ENCODE results near the gene ZYG11A. TPM values are rescaled to one million over a fixed set of nuclear protein-coding genes. Genes with fewer than 3 reads are reported as not detected.

Gene ZYG11A

DNA sequence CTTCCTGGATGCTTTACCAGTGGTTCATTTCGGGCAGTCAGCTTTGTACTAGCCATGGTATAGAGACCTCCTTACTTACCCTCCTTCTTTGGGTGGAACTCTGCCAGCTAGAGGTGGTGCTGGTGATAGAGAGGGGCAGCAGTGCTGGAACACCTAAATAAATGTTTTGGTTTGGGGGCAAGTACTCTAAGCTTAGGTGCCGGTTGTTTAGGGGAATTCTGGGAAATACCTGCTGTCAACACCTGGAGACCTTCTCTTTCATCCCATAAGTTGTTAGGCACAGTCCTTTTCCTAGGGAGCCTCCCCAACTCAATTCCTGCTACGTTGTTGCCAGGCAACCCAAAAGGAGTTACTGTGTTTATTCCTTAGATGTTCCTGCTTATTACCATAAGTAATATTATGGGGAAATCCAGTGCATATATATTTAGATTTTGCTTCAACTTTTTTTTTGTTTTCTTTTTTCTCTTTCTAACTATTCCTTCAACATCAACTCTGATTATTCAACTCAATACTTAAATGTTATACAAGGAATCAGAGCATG is 101.4 kb downstream of the ZYG11A start:
- Histone ChIP-seq H3K79me2 (ENCODE audit: control insufficient read depth, insufficient read depth, low read length) (no peaks in the 10 kb centered on the region), H3K9ac (ENCODE audit: low read length) (no peak overlapping the region), H3K4me3 (ENCODE audit: low read length) (no peak overlapping the region), H3K4me1 (ENCODE audit: control insufficient read depth, low read depth, low read length) (no peaks in the 10 kb centered on the region), H3K4me2 (ENCODE audit: low read length) (no peak overlapping the region), H2BK120ac (ENCODE audit: low read depth, low read length) (no peak overlapping the region), H3K4ac (ENCODE audit: low read depth, low read length) (no peak overlapping the region), H3K27ac (ENCODE audit: low read depth, low read length) (no peak overlapping the region), H3K36me3 (ENCODE audit: control insufficient read depth, insufficient read depth, low read length) (no peaks in the 10 kb centered on the region), H4K5ac (ENCODE audit: low read length) (no peak overlapping the region), H2AK5ac (ENCODE audit: low read length) (no peak overlapping the region), H3K18ac (ENCODE audit: low read length) (no peak overlapping the region), H3K23ac (ENCODE audit: low read length) (no peak overlapping the region), H2BK5ac (ENCODE audit: low read length) (no peak overlapping the region), H4K8ac (ENCODE audit: low read depth, low read length) (no peak overlapping the region), H3K27me3 (ENCODE audit: insufficient read depth, low read length, poor library complexity) (no peaks in the 10 kb centered on the region), H3K56ac (ENCODE audit: low read length) (no peak overlapping the region), H3K79me1 (ENCODE audit: low read length) (no peaks in the 10 kb centered on the region), H2BK15ac (replicated peaks; ENCODE audit: low read depth) (no peak overlapping the region)
- no CpG with 5 or more reads among the region's 3 CpGs for WGBS (ENCODE audit: extremely low coverage, insufficient coverage, low lambda C conversion rate)
- DNase-seq: no peak

DNA sequence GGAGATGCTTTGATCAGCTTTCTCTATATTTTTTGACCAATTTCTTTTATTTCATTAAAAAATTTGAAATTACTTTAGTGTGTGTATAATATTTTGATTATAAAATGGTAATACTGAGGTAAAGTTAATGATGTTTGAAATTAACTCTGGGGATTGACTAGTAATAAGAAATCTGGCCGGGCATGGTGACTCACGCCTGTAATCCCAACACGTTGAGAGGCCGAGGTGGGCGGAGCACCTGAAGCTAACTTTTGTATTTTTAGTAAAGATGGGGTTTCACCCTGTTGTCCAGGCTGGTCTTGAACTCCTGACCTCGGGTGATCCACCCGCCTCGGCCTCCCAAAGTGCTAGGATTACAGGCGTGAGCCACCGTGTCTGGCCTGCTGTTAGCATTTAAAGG is 102.0 kb downstream of the ZYG11A start:
- H3K18ac ChIP-seq (ENCODE audit: low read length): no peak overlapping the region
- H2AK5ac ChIP-seq (ENCODE audit: low read length): no peak overlapping the region
- H3K4me2 ChIP-seq (ENCODE audit: low read length): no peak overlapping the region
- no peak overlapping the region for H3K4ac ChIP-seq (ENCODE audit: low read depth, low read length)
- no peak for DNase-seq
- H2BK5ac ChIP-seq (ENCODE audit: low read length): no peak overlapping the region
- no peak overlapping the region for H2BK15ac ChIP-seq (replicated peaks; ENCODE audit: low read depth)
- H3K79me2 ChIP-seq (ENCODE audit: control insufficient read depth, insufficient read depth, low read length): no peaks in the 10 kb centered on the region
- no peak overlapping the region for H3K23ac ChIP-seq (ENCODE audit: low read length)
- no peak overlapping the region for H3K27ac ChIP-seq (ENCODE audit: low read depth, low read length)
- H2BK120ac ChIP-seq (ENCODE audit: low read depth, low read length): no peak overlapping the region
- H3K27me3 ChIP-seq (ENCODE audit: insufficient read depth, low read length, poor library complexity): no peaks in the 10 kb centered on the region
- H4K5ac ChIP-seq (ENCODE audit: low read length): no peak overlapping the region
- no peak overlapping the region for H3K9ac ChIP-seq (ENCODE audit: low read length)
- WGBS (ENCODE audit: extremely low coverage, insufficient coverage, low lambda C conversion rate): no CpG with 5 or more reads among the region's 10 CpGs
- no peaks in the 10 kb centered on the region for H3K79me1 ChIP-seq (ENCODE audit: low read length)
- H3K4me3 ChIP-seq (ENCODE audit: low read length): no peak overlapping the region
- H3K36me3 ChIP-seq (ENCODE audit: control insufficient read depth, insufficient read depth, low read length): no peaks in the 10 kb centered on the region
- no peak overlapping the region for H3K56ac ChIP-seq (ENCODE audit: low read length)
- no peak overlapping the region for H4K8ac ChIP-seq (ENCODE audit: low read depth, low read length)
- H3K4me1 ChIP-seq (ENCODE audit: control insufficient read depth, low read depth, low read length): no peaks in the 10 kb centered on the region

Small RNA genes lying within 50 kb of the gene (small RNA-seq; reads per million reads assigned to genes)
- not detected for gene AC099677.1 (ENCODE audit: insufficient read depth)
- not detected for gene AC099677.2 (ENCODE audit: insufficient read depth)
- gene MIR1273F (ENCODE audit: insufficient read depth): not detected
- gene MIR1273G (ENCODE audit: insufficient read depth): not detected
- gene MIR5095 (ENCODE audit: insufficient read depth): not detected
- gene RNU6-969P (ENCODE audit: insufficient read depth): not detected
